Colonic mucosa (tissue), 4 donors: Measurements from ENCODE around the gene P3H3. TPM values are rescaled to one million over a fixed set of nuclear protein-coding genes. Genes with fewer than 3 reads are reported as not detected.

Experiments
- DNase-seq: peaks from one replicate; pipeline ENCODE4 v3.0.0-alpha.2; 2020
- H3K27ac ChIP-seq: fragments of 200-600 bp; one replicate; pipeline ENCODE4 v1.8.0; 2021
- H3K27me3 ChIP-seq: fragments of 200-600 bp; one replicate; pipeline ENCODE4 v1.8.0; 2021
- H3K36me3 ChIP-seq: fragments of 200-600 bp; one replicate; pipeline ENCODE4 v1.8.0; 2021
- H3K4me1 ChIP-seq: fragments of 200-600 bp; one replicate; pipeline ENCODE4 v1.8.0; 2021; ENCODE audit warnings: mild to moderate bottlenecking
- H3K4me3 ChIP-seq: fragments of 200-600 bp; one replicate; pipeline ENCODE4 v1.8.0; 2021
- H3K9ac ChIP-seq, 2 donors: one replicate each; pipeline ENCODE4 v1.7.0; 2013; ENCODE audit warnings: control low read depth in 2 of 2, low read depth in 2 of 2, low read length in 2 of 2
- H3K9me3 ChIP-seq: fragments of 200-600 bp; one replicate; pipeline ENCODE4 v1.8.0; 2021
- intact Hi-C: fragments of 100-400 bp; cut with DNase I; formaldehyde crosslinking; loops from one replicate; pipeline ENCODE4 v1.14.1; 2022
- total RNA-seq, 2 donors: library from RNA; stranded (reverse); fragmentation: NEBNext Ultra II Directional in 1 of 2; extraction: Animal tissue kit (Norgen Biotek cat#: 25700) in 1 of 2; gene quantifications; one replicate each; pipeline ENCODE4 v1.2.1, GENCODE V29; 2021
- TF ChIP-seq, protein P1 (sequence below): fragments of 200-600 bp; IDR thresholded peaks from one replicate; pipeline ENCODE4 v1.8.0; 2022; ENCODE audit warnings: antibody characterized with exemption, mild to moderate bottlenecking
- donor health status: healthy.
- donor health status: DM: no; HTN: no; CAD: no.
- donor health status: DM: no; HTN: no; CAD: no.

Gene P3H3, protein sequence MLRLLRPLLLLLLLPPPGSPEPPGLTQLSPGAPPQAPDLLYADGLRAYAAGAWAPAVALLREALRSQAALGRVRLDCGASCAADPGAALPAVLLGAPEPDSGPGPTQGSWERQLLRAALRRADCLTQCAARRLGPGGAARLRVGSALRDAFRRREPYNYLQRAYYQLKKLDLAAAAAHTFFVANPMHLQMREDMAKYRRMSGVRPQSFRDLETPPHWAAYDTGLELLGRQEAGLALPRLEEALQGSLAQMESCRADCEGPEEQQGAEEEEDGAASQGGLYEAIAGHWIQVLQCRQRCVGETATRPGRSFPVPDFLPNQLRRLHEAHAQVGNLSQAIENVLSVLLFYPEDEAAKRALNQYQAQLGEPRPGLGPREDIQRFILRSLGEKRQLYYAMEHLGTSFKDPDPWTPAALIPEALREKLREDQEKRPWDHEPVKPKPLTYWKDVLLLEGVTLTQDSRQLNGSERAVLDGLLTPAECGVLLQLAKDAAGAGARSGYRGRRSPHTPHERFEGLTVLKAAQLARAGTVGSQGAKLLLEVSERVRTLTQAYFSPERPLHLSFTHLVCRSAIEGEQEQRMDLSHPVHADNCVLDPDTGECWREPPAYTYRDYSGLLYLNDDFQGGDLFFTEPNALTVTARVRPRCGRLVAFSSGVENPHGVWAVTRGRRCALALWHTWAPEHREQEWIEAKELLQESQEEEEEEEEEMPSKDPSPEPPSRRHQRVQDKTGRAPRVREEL
- total RNA-seq: 1 to 10 TPM; 4.4 to 5.3 TPM

DNA sequence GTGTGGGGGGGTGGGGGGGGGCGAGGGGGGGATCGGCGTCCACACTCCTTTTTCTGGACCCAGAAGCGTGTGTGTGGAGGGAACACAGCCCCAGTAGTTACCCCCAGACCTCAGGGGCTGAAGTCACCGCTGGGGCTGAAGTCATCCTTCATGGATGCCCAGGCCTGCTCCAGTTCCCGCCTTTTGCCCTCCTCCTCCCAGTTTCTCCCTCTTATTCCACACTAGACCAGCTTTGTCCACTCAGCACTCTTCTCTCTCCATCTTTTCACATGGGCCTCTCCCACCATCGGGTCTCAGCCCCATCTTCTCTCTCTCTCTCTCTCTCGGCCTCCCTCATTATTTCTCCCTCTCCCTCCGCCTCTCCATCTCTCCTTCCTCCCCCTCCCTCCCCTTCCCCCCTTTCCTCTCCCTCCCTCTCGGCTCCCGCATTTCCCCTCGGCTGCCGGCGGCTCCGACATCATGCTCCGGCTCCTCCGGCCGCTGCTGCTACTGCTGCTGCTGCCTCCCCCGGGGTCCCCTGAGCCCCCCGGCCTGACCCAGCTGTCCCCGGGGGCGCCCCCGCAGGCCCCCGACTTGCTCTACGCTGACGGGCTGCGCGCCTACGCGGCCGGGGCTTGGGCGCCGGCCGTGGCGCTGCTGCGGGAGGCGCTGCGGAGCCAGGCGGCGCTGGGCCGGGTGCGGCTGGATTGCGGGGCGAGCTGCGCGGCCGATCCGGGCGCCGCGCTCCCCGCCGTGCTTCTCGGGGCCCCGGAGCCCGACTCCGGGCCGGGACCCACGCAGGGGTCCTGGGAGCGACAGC, at the start of gene P3H3:
Gene P3H3, plus strand, starts transcription at position 426 of the 799 bp plus-strand sequence. Its CDS starts 34 bp downstream, at position 460.
- no peaks in the 10 kb centered on the region for H3K36me3 ChIP-seq
- peaks cover 20% of the 10 kb centered on the region for H3K27me3 ChIP-seq
- no peaks in the 10 kb centered on the region for H3K9me3 ChIP-seq
- no peak for DNase-seq
- TF ChIP-seq, protein P1, sequence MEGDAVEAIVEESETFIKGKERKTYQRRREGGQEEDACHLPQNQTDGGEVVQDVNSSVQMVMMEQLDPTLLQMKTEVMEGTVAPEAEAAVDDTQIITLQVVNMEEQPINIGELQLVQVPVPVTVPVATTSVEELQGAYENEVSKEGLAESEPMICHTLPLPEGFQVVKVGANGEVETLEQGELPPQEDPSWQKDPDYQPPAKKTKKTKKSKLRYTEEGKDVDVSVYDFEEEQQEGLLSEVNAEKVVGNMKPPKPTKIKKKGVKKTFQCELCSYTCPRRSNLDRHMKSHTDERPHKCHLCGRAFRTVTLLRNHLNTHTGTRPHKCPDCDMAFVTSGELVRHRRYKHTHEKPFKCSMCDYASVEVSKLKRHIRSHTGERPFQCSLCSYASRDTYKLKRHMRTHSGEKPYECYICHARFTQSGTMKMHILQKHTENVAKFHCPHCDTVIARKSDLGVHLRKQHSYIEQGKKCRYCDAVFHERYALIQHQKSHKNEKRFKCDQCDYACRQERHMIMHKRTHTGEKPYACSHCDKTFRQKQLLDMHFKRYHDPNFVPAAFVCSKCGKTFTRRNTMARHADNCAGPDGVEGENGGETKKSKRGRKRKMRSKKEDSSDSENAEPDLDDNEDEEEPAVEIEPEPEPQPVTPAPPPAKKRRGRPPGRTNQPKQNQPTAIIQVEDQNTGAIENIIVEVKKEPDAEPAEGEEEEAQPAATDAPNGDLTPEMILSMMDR: no peak
- peak within 1 kb of the TSS; percentile 77 to 80 for H3K9ac ChIP-seq
- intact Hi-C loops: loop anchor here (5.0 kb wide), 1 partner anchor 76 kb away; the partner anchor contains the start of gene MLF2
- H3K4me3 ChIP-seq: peak within 1 kb of the TSS; percentile 53
- H3K4me1 ChIP-seq: no peaks in the 10 kb centered on the region
- no peak within 1 kb of the TSS for H3K27ac ChIP-seq

- peak overlapping the region; percentile 13 for H3K27ac ChIP-seq
- DNase-seq: peak; percentile 98
- H3K27me3 ChIP-seq: peaks cover under 1% of the 10 kb centered on the region
- TF ChIP-seq, protein P1: peak; percentile 91
- no peaks in the 10 kb centered on the region for H3K36me3 ChIP-seq
- H3K4me3 ChIP-seq: peak overlapping the region; percentile 37
- intact Hi-C loops: loop anchor here (2.0 kb wide), 1 partner anchor 26 kb away; the partner anchor contains the start of gene MLF2
- no peaks in the 10 kb centered on the region for H3K4me1 ChIP-seq
- no peaks in the 10 kb centered on the region for H3K9me3 ChIP-seq
- H3K9ac ChIP-seq: peak overlapping the region; percentile 26 to 62
Observed at GRCh38 chr12:6778574-6779550, 49.3 kb upstream of the P3H3 start.

- no peaks in the 10 kb centered on the region for H3K4me1 ChIP-seq
- intact Hi-C loops: loop anchor here (2.0 kb wide), 1 partner anchor 27 kb away; the partner anchor contains the start of gene MLF2
- TF ChIP-seq, protein P1: no peak
- no peak overlapping the region for H3K27ac ChIP-seq
- peak; percentile 48 for DNase-seq
- H3K9ac ChIP-seq: peak overlapping the region in 1 of 2 donors; percentile 1
- H3K4me3 ChIP-seq: no peak overlapping the region
- H3K36me3 ChIP-seq: no peaks in the 10 kb centered on the region
- H3K27me3 ChIP-seq: no peaks in the 10 kb centered on the region
- no peaks in the 10 kb centered on the region for H3K9me3 ChIP-seq
Observed at GRCh38 chr12:6779708-6780432, 48.3 kb upstream of the P3H3 start.

GRCh38 chr12:6780573-6780972, 47.6 kb upstream of the P3H3 start:
- DNase-seq: no peak
- TF ChIP-seq, protein P1: no peak
- no peak overlapping the region for H3K4me3 ChIP-seq
- no peaks in the 10 kb centered on the region for H3K27me3 ChIP-seq
- no peaks in the 10 kb centered on the region for H3K36me3 ChIP-seq
- no peak overlapping the region for H3K9ac ChIP-seq
- intact Hi-C loops: no loop called here
- H3K27ac ChIP-seq: no peak overlapping the region
- no peaks in the 10 kb centered on the region for H3K4me1 ChIP-seq
- no peaks in the 10 kb centered on the region for H3K9me3 ChIP-seq
